VCaP (cell line): ENCODE results near the gene TMPRSS5.
"Not testable (repeated sequence)": the region's sequence is repeated elsewhere in the genome, so short reads cannot be mapped to it uniquely, and the experiment has no call there.

Experiments
- H3K27ac ChIP-seq: fragments of 450-650 bp; 2 replicates; pipeline ENCODE4 v1.5.1; 2017
- CTCF ChIP-seq: fragments of 450-650 bp; conservative IDR thresholded peaks from 2 replicates; pipeline ENCODE4 v1.5.1; 2017; ENCODE audit warnings: mild to moderate bottlenecking, moderate library complexity

Gene TMPRSS5

DNA sequence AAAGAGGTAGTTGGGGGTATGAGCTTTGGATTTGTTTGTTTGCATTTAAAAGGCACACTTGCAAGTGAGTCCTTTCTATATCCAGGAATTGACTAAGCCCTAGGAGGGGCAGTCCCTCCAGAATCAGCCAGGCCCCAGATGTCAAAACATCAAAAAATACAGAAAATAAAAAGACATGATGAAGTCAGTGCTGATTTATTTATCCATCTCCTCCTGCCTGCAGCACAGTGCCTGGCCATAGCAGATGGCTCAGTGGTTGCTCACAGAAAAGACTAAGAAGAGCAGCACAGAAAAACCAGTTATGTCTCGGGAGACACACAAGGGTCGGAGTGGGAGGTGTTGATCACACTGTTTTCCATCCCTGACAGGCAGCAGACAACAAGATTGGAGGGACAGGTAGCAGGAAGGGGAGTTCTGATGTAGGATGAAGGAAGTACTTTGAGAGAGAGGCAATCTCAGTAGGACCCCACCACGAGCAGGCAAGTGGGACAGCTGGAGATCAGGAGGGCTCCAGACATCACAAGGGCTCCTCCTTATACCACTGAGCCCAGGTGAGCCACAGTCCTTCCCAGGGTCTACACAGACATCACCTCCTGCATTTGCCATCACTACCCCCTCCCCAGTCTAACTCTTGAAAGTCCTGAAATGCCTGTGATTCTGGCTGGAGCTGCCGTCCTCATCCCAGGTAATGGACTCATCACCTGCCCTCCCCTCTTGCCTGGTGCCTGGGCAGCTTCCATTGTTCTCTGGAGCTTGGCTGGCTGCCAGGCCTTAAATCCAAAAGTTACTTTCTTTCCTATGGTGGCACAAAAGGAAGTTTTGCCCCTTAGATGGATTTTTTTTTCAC is 32.3 kb downstream of the TMPRSS5 start:
- no peak overlapping the region for H3K27ac ChIP-seq
- TF ChIP-seq CTCF, result no peak

DNA sequence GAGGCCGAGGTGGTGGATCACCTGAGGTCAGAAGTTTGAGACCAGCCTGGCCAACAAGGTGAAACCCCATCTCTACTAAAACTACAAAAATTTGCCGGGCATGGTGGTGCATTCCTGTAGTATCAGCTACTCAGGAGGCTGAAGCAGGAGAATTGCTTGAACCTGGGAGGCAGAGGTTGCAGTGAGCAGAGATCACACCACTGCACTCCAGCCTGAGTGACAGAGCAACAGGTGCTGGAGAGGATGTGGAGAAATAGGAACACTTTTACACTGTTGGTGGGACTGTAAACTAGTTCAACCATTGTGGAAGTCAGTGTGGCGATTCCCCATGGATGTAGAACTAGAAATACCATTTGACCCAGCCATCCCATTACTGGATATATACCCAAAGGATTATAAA is 34.2 kb downstream of the TMPRSS5 start:
- H3K27ac ChIP-seq, result not testable (repeated sequence)

- H3K27ac ChIP-seq, result no peak overlapping the region
- TF ChIP-seq CTCF, result no peak
Observed at GRCh38 chr11:113670831-113671215, 35.3 kb downstream of the TMPRSS5 start.

DNA sequence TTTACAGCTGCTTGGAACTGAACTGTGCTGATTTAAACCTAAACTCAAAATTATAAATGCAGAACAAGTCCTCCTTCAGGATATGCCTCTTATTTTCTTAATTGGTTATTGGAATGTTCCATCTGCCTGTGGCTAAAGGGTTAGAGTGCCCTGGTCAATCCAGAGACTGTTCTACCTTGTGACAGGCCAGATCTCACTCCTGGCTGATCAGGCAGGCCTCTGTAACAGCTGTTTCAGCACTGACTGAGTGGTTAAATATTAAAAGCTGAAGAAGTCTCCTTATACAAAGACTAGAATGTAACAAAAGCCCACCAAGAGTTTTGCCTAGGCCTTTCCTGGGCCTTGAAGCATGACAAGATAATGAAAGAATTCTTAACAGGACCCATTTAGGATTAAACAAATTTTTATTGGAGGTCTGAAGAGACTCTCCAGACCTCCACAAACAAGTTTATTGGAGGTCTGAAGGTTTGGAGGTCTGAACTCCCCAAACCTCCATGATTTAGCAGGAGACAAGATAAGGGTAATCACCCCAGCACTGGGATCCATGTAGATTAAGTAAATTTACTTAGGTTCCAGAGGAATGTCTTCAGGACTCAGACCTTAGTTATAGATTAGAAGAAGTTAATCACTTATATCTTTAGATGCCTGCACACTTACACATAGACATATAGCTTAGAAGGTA is 35.8 kb downstream of the TMPRSS5 start:
- no peak overlapping the region; the same call in 1 of the 2 replicates for H3K27ac ChIP-seq
- no peak for TF ChIP-seq CTCF

- peak overlapping the region; percentile 38 for H3K27ac ChIP-seq
- TF ChIP-seq CTCF, result no peak
Observed at GRCh38 chr11:113668255-113668654, 37.9 kb downstream of the TMPRSS5 start.

GRCh38 chr11:113667801-113668200 is 38.3 kb downstream of the TMPRSS5 start:
- no peak for TF ChIP-seq CTCF
- H3K27ac ChIP-seq, result peak overlapping the region; percentile 38; the same call in 1 of the 2 replicates

DNA sequence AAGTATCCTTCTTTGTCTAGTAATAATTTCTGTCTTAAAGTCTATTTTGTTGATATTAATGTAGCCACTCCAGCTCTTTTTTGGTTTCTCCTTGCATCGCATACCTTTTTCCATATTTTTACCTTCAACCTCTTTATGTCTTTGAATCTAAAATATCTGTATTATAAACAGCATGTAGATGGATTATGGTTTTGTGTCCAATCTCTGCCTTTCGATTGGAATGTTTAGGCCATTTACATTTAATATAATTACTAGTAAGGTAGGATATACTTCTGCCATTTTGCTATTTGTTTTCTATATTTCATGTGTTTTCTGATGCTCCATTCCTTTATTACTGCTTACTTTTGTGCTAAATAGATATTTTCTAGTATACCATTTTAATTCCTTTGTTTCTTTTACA is 39.5 kb downstream of the TMPRSS5 start:
- no peak overlapping the region for H3K27ac ChIP-seq
- no peak for TF ChIP-seq CTCF
